ENCODE data around the gene LEFTY2. TPM values are rescaled to one million over a fixed set of nuclear protein-coding genes. Genes with fewer than 3 reads are reported as not detected.

LEFTY2 gene
- polyA plus RNA-seq, 1 of the 3 experiments (the other 2 are of a cell fraction): not detected

GRCh38 chr1:225941942-225942222 is 862 bp upstream of the LEFTY2 start:
- Histone ChIP-seq H3K79me2 (ENCODE audit: insufficient read depth) (no peaks in the 10 kb centered on the region), H3K4me3 (ENCODE audit: low read depth in 2 of 2, low read length in 1 of 2) (no peak overlapping the region), H3F3A (replicated peaks; ENCODE audit: insufficient read depth) (no peaks in the 10 kb centered on the region), H3K36me3 (replicated peaks in 1 of 2; ENCODE audit: control insufficient read depth in 1 of 2, insufficient read depth in 2 of 2, low read length in 1 of 2) (no peaks in the 10 kb centered on the region), H2AFZ (ENCODE audit: low read depth) (no peak overlapping the region), H3K27ac (ENCODE audit: low read depth in 2 of 2, low read length in 1 of 2) (no peak overlapping the region; a peak in 1 of 4 replicates), H4K20me1 (ENCODE audit: insufficient read depth) (no peaks in the 10 kb centered on the region), H3K9ac (no peak overlapping the region), H3K9me2 (no peaks in the 10 kb centered on the region), H3K27me3 (ENCODE audit: insufficient read depth) (no peaks in the 10 kb centered on the region), H3K4me2 (no peak overlapping the region), H3K4me1 (ENCODE audit: control insufficient read depth in 1 of 2, insufficient read depth in 2 of 2, low read depth in 1 of 2, low read length in 1 of 2) (peaks cover 0 to 16% of the 10 kb centered on the region in 2 experiments; a peak in 1 of 4 replicates), H3K9me3 (no peaks in the 10 kb centered on the region)
- no peak for DNase-seq
- no peak for TF ChIP-seq CTCF (IDR thresholded peaks at IDR 0.05)
- TF ChIP-seq USF2 (IDR thresholded peaks at IDR 0.05; ENCODE audit: borderline replicate concordance, low read depth, low read length): no peak
- no peak for TF ChIP-seq GABPA (IDR thresholded peaks at IDR 0.05; ENCODE audit: low read depth)
- no peak for TF ChIP-seq FOSL2 (IDR thresholded peaks at IDR 0.05; ENCODE audit: borderline replicate concordance, low read depth)
- no peak for TF ChIP-seq REST (IDR thresholded peaks at IDR 0.05; ENCODE audit: low read depth, low read length)
- TF ChIP-seq CHD2 (IDR thresholded peaks at IDR 0.05; ENCODE audit: low read length, partially characterized antibody): no peak
- TF ChIP-seq NRF1 (IDR thresholded peaks at IDR 0.05; ENCODE audit: low read depth, low read length): no peak
- no peak for TF ChIP-seq NFIC (IDR thresholded peaks at IDR 0.05; ENCODE audit: borderline replicate concordance)
- no peak for TF ChIP-seq GATA2 (CRISPR knock-in tag; IDR thresholded peaks at IDR 0.05)
- ChIA-PET POLR2A (no interaction called here), CTCF (interaction anchor here (1.0 to 2.9 kb wide), 4 partner anchors 11 to 467 kb away, joined by 3 to 15 read pairs (median 4); no protein-coding TSS in a partner anchor)
- 58% methylated on average over 1 of the region's 1 CpG for WGBS (ENCODE audit: low lambda C conversion rate)

Measured in SK-N-SH (cell line).